AG08396 (cell line): Measurements from ENCODE around the gene ZBTB46.

Experiments
- DNase-seq: peaks from one replicate; pipeline ENCODE4 v3.0.0; 2012; ENCODE audit warnings: low spot score, mixed read lengths

ZBTB46 gene

DNA sequence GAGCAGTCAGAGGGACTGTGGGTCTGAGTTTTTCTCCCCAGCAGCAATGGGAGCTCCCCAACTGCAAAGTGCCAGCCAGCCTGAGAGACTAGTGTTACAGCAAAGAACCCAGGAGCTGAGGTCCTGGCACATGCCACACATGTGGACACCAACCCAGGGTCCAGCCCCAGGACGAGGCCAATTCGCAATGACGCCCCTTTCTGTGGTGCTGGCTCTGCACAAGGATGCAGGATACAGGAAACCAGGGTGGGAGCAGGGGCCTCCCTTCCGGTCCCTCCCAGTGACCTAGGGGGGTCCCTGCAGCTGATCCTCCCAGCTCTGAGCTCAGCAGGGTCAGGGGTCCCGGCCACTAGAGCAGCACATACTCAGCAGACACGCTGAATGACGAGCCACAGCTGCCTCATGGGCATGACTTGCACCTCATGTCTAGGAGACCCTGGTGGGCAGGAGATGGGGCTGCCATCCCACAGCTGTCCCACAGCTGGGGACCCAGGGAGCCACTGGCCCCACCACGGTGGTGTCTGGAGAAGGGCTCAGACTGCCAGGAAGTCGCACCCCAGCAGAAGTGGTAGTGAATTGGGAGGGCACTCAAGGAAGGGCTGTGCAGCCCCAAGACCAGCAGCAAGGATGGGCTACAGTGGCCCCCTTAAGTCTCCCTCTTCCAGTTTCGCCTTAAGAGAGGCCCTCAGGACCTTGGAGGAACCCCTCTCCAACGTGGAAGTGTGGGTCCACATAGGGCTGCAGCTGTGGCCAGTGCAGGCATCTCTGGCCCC is 126.9 kb downstream of the ZBTB46 start:
- DNase-seq = no peak

DNA sequence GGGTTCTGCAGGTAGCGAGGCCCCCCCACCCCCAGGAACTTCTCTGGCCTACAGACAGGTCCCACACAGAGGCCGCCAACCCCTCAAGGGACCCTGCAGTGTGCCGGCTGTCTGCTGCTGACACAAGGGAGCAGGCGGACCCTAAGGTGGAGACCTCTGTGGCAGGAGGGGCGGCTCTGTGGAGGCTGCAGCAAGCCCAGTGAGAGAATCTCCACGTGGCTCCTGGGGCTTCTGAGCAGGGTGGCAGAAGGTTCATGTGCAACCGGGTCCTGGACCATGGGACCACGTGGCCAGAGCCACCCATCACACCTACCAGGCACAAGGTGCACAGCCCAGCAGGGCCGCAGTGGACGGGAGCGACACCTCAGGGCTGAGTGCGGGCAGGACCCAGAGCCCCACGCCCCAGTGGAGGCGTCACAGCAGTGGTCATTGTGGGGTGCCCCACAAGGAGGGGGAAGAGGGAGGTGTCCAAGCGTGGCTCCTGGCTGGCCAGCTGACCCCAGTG is 127.5 kb downstream of the ZBTB46 start:
- DNase-seq = no peak

DNA sequence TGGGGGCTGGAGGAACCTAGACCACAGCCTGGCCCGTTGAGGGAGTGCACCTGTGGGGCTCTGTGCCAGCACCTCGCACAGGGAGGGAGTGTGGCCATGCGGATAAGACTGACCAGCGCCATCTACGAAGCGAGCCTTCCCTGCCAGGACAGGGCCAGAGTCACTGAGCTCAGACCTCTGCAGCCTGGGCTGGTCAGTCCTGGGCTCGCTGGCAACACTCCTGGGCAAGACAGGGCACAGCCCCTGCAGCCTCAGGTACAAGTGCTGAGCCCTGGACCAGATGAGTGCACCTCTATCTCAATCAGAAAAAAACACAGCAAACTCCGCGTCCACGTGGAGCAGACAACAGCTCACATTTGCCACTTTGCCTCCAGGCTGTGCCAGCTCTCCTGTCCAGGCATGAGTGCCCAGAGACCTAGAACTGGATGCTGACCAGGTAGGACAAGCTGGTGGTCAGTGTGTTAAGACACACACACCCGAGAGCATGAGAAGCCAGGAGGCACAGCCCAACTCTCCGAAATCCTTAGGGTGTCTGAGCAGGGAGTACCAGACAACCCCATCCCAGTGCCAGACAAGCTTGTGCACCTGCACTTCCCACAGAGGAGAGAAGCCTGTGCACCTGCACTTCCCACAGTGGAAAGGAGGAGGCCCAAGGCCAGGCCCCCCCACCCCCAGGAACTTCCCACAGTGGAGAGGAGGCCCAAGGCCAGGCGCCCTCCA is 128.2 kb downstream of the ZBTB46 start:
- peak; percentile 6 for DNase-seq

DNA sequence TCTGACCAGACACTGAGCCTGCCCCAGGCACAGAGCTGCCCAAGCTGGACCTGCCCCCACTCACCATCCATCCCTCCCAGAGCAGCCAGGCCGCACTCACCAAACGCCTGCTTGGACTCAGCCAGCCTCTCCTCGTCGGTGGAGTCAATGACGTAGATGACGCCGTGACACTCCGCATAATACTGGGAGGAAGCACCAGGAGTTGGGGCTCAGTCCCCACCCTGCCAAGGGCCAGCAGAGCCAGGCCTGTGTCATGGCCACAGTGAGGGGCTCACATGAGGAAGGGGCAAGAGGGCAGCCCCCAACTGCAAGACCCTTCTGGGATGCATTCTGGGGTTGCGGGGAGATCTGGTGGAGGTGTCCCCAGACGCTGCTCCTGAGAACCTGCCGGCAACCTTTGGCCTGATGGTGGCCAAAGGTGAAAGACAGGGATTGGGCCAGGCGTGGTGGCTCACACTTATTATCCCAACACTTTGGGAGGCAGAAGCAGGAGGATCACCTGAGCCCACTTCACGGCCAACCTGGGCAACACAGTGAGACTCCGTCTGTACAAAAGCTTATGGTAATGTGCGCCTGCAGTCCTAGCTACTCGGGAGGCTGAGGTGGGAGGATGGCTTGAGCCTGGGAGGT is 128.9 kb downstream of the ZBTB46 start:
- peak; percentile 8 for DNase-seq

DNA sequence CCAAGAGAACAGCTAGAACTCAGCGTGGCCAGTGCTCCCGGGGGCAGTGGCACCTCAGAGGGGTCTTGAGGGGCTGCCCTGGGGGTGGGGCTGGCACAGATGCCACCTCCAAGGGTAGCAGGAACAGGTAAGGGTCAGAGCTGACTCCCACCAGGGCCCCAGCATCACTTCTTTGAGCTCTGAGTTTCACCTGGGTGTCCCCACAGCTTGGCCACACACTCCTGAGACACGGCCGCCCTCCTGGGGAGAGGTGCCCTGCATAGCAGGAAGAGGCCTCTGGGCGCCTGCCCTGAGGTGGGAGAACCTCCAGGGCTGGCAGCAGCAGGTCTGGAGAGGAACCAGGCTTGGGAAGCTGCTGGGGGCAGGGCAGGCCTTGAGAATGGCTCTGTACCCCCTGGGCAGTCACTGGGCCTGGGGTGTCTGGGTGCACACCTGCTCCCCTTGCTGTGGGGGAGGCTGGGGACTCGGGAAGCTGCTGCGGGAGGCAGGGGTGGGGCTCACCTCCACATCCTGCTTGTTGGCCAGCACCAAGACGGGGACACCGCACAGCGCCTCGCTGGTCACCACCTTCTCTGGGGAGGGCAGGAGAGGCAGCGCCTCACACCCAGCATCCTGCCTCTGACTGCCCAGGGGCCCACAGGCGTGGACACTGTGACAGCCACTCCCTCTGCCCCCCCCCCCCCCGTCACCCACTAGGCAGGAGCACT is 129.6 kb downstream of the ZBTB46 start:
- peak; percentile 8 for DNase-seq

DNA sequence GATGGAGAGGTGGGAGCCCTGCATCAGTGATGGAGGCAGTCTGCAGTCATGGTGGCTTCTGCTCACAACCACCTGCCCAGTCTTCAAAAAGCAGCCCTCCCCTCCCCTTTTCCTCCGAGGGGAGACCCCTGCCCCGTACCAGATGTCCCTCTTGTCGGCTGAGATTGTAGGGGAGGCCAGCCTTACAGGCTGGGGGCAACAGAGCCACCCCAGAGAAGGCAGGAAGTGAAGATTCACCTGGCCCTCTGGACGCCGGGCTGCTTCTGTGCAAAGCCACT is 130.1 kb downstream of the ZBTB46 start:
- peak; percentile 4 for DNase-seq

DNA sequence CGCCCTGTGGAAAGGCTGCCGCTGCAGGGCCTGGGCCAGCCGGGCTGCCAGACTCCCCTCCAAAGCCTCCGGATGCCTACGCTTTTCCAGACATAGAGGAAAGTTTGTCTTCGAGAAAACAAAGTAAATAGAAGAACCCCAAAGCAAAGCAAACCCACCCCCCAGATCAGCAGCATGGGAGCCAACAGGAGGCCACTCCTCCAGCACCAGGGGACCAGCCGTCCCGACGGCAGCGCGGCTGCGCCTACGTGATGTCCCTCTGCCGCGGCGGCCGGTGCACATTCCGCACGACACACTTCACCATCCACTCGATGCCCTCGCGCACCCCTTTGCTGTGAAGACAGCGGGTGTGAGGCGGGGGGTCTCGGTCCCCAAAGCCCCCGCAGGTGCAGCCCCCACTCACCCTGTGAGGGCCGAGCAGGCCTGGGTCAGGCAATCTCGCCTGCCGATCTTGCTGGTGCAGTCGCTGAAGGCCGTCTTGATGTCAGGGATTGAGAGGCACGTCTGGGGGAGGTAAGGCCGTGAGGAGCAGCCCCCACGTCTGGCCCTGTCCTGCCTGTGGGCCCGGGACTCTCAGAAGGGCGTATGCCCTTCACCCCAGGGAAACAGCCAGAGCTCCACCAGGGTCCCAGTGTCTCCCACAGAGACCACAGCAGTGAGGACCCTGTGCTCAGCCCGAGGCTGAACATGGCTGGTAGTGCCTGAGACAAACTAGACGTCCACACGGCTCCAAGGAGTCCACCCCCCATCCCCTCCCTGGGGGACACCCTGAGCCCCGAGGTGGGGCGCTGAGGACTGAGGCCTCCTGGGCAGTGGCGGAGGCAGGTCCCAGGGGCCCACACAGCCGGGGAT is 130.6 kb downstream of the ZBTB46 start:
- peak; percentile 8 for DNase-seq

DNA sequence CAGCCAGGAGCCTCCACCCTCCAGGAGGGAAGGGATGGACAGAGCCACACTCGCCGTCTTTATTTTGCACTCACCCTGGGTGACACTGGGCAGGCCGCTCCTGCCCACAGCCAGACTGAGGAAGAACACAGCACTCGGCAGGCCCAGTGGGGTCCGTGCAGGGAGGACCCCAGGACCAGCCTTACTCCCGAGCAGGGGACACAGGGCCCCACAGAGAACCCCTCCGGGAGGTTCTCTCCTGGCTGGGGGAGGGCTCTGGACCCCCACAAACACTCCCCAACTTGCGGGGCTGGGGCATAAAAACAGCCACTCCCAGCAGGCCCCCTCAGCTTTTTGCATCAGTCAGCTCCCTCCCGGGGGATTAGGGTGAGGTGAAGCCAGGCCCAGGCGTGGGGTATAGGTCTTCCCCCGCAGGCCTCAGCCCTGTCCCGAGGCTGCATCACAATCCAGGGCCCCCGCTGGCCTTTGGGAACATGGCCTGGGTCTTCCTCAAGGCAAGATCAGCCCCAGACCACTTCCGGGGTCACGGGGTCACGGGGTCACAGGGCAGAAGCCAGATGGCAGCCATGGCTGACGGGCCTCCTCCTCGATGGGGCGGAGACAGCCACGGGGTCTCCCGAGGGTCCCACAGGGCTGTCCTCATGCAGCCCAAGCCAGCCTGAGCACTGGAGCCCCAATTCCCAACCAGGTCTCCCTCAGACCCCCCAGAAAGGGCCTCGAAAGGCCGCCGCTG is 131.4 kb downstream of the ZBTB46 start:
- no peak for DNase-seq

DNA sequence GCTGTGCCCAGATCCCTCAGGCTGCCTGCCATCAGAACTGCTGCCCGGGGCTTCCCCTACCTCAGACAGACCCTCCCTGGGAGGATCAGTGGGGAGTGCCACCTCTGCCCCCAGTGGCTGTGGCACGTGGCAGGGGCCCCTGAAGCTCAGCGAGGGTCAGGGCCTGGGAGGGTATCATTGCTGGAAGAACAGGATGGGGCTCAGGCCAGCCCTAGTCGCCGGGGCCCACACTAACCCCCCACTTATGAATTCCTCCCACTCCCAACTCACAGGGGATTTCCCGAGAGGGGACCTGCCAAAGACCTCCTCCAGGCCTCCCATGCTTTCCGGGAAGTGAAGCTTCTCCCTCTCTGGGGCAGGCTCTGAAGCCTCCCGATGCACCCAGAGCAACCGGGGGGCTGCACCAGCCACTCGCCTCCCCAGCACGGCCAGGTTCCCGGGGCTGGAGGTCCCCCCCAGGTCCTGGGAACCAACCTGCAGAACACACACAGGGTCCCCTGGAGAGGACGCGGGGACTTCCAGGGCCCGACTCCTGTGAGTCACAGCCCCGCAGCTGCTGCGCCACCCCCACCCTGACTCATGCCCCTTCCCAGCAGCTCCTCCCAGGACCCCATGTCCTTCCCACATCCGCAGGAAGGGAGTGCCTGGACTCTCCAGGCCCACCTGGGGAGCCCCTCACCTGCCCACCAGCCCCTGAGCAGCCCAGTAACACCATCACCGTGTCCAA is 132.2 kb downstream of the ZBTB46 start:
- DNase-seq = peak; percentile 94

DNA sequence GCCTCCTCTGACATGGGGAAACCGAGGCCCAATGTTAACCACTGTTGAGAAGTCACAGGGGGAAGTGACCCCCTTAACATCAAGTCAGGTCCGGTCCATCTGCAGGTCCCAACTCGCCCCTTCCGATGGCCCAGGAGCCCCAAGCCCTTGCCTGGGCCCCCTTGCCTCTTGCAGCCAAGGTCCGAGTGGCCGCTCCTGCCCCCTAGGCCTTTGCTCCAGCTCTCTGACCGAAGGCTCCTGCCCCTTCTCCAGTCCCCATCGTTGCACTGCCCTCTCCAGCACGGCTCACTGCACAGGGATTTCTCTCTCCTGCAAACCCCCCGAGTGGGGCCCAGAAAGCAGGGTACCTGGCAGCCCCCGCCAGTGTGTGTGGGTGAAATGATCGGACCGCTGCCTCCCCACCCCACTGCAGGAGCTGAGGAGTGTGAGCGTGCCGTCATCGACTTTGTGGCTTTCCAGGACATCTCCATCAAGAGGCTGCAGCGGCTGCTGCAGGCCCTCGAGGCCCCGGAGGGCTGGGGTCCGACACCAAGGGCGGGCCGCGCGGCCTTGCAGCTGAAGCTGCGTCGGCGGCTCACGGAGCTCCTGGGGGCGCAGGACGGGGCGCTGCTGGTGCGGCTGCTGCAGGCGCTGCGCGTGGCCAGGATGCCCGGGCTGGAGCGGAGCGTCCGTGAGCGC is 133.1 kb downstream of the ZBTB46 start:
- DNase-seq = peak; percentile 12

DNA sequence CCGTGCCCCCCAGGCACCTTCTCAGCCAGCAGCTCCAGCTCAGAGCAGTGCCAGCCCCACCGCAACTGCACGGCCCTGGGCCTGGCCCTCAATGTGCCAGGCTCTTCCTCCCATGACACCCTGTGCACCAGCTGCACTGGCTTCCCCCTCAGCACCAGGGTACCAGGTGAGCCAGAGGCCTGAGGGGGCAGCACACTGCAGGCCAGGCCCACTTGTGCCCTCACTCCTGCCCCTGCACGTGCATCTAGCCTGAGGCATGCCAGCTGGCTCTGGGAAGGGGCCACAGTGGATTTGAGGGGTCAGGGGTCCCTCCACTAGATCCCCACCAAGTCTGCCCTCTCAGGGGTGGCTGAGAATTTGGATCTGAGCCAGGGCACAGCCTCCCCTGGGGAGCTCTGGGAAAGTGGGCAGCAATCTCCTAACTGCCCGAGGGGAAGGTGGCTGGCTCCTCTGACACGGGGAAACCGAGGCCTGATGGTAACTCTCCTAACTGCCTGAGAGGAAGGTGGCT is 133.7 kb downstream of the ZBTB46 start:
- peak; percentile 22 for DNase-seq

DNA sequence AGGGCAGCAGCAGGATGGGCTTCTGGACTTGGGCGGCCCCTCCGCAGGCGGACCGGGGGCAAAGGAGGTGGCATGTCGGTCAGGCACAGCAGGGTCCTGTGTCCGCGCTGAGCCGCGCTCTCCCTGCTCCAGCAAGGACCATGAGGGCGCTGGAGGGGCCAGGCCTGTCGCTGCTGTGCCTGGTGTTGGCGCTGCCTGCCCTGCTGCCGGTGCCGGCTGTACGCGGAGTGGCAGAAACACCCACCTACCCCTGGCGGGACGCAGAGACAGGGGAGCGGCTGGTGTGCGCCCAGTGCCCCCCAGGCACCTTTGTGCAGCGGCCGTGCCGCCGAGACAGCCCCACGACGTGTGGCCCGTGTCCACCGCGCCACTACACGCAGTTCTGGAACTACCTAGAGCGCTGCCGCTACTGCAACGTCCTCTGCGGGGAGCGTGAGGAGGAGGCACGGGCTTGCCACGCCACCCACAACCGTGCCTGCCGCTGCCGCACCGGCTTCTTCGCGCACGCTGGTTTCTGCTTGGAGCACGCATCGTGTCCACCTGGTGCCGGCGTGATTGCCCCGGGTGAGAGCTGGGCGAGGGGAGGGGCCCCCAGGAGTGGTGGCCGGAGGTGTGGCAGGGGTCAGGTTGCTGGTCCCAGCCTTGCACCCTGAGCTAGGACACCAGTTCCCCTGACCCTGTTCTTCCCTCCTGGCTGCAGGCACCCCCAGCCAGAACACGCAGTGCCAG is 134.3 kb downstream of the ZBTB46 start, which contains the start of gene TNFRSF6B:
TNFRSF6B (plus strand) TSS at position 25 of the 729 bp plus-strand sequence; CDS start at position 141, 116 bp downstream.
- peak; percentile 23 for DNase-seq

DNA sequence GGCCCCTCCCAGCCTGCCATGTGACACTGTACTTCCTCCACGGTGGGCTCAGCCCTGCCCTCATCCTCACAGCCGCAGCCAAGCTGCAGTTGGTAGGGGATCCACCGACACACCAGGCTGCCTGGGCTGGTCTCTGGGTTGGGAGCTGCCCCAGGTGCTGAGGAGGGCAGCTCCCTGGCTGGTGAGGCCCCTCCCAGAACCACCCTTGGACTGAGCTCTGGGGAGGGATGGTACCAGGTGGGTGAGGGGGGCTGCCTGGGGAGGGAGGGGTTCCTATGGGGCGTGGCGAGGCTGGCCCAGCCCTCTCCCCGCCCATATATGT is 134.8 kb downstream of the ZBTB46 start:
- peak; percentile 29 for DNase-seq

DNA sequence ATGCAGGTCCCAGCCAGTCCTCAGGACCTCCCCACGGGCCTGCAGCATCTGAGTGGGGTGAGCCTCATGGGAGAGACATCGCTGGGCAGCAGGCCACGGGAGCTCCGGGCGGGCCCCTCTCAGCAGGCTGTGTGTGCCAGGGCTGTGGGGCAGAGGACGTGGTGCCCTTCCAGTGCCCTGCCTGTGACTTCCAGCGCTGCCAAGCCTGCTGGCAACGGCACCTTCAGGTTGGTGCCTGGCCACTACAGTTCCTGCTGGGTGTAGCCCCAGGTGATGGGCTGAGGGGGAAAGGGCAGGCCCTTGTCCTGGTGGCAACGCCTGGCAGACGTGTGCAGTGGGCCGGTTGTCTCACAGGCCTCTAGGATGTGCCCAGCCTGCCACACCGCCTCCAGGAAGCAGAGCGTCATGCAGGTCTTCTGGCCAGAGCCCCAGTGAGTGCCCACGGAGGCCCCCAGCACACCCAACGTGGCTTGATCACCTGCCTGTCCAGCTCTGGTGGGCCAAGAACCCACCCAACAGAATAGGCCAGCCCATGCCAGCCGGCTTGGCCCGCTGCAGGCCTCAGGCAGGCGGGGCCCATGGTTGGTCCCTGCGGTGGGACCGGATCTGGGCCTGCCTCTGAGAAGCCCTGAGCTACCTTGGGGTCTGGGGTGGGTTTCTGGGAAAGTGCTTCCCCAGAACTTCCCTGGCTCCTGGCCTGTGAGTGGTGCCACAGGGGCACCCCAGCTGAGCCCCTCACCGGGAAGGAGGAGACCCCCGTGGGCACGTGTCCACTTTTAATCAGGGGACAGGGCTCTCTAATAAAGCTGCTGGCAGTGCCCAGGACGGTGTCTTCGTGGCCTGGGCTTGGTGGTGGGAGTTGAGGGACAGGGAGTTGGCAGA is 135.4 kb downstream of the ZBTB46 start:
- DNase-seq = no peak

DNA sequence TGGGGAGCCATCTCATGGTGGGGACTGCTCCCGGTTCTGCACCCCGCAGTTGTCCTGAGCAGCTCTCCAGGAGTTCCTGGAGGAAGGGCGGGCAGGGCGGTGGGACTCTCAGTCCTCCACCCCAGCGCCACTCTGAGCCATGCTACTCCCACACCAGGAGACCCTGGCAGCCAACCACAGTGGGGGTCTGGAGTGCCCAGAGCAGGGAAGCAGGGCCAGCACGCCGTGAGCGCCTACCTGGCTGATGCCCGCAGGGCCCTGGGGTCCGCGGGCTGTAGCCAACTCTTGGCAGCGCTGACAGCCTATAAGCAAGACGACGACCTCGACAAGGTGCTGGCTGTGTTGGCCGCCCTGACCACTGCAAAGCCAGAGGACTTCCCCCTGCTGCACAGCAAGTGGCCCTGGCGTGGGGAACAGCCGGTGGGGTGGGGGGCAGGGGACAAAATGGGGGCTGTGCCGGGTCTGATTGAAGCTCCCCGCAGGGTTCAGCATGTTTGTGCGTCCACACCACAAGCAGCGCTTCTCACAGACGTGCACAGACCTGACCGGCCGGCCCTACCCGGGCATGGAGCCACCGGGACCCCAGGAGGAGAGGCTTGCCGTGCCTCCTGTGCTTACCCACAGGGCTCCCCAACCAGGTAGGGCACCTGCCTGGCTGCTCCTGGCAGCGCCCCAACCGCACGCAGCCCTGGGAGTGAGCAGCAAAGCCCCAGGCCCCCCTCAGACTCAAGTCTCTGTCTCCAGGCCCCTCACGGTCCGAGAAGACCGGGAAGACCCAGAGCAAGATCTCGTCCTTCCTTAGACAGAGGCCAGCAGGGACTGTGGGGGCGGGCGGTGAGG is 136.3 kb downstream of the ZBTB46 start:
- DNase-seq = no peak

DNA sequence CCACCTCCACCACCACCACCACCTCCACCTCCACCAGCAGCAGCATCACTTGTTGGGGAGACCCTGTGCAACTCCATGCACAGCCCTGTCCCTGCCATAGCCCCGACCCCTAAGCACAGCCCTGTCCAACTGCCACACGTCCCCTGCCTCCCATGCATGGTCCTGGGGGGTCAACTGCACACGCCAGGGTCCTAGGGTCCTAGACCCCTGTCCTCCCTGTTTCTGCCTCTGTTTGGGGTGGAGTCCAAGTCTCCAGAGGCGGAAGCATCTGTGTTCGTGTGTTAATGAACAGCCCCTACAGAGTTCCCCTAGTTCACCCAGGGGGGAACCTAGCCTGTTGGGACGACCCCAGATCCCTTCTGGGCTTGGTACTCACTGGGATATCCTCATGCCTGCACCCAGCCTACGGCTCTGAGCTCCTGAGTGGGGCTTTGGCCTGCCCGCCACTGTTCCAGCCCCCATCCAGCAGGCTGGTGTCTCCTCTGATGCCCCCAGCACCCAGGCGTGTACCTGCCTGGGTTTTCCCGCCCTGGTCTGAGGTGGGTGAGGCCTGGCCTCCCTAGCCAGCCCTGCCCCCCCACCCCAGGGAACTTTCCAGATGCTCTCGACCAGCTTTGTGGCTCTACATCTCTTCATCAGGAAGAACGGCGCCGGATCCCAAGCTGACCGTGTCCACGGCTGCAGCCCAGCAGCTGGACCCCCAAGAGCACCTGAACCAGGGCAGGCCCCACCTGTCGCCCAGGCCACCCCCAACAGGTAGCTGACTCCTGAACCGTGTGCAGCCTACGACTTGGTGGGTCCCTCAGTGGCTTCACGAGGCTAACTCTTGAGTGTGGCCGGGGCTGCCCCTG is 137.1 kb downstream of the ZBTB46 start:
- DNase-seq = no peak
